GM19463 (cell line): Measurements from ENCODE around the gene DENND6B.
"Not testable (repeated sequence)": the region's sequence is repeated elsewhere in the genome, so short reads cannot be mapped to it uniquely, and the experiment has no call there.

Experiments
- ATAC-seq: cut with Tn5 transposase; IDR thresholded peaks from one replicate; pipeline ENCODE4 v1.9.1; 2021; ENCODE audit warnings: mild to moderate bottlenecking, moderate library complexity; ENCODE audit not compliant: unreplicated experiment

The DENND6B gene, protein sequence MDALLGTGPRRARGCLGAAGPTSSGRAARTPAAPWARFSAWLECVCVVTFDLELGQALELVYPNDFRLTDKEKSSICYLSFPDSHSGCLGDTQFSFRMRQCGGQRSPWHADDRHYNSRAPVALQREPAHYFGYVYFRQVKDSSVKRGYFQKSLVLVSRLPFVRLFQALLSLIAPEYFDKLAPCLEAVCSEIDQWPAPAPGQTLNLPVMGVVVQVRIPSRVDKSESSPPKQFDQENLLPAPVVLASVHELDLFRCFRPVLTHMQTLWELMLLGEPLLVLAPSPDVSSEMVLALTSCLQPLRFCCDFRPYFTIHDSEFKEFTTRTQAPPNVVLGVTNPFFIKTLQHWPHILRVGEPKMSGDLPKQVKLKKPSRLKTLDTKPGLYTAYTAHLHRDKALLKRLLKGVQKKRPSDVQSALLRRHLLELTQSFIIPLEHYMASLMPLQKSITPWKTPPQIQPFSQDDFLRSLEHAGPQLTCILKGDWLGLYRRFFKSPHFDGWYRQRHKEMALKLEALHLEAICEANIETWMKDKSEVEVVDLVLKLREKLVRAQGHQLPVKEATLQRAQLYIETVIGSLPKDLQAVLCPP

DNA sequence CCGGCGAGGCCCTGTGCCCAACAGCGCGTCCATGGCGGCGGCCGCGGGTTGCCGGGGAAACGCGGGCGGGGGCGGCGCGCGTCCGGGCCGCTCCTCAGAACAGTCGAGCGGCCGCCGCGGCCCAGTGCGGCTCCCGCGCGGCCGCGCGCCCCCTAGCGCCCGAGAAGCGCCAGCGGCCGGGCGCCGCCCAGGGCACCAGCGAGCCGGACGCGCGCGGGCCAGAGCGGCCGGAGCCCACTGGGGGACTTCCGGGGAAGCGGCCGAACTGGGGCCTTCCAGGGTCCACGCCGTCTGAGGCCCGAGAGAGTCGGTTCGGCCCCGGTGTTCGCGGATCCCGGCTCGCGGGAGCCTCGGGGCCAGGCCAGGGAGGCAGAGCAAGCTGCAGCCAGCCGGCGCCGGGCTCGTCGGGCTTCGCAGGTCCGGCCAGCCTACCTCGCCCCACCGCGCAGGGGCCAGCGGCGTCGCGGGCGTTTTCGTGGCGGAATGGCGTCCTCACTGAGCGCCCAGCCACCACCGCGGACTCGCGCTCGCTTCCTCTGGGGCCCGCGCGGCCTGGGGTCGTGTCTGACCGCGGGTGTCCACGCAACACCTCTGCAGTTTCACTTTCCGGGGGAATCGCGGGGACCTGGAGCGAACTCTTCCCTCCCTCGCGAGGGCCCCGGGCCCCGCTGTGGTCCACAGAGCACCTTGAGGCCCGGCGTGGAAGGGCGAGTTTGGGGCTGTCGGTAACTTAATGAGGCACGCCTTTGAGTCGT lies at the start of gene DENND6B:
DENND6B (minus strand) TSS at position 57 of the 755 bp plus-strand sequence; CDS start at position 33, 24 bp downstream.
- ATAC-seq, result no peak

DNA sequence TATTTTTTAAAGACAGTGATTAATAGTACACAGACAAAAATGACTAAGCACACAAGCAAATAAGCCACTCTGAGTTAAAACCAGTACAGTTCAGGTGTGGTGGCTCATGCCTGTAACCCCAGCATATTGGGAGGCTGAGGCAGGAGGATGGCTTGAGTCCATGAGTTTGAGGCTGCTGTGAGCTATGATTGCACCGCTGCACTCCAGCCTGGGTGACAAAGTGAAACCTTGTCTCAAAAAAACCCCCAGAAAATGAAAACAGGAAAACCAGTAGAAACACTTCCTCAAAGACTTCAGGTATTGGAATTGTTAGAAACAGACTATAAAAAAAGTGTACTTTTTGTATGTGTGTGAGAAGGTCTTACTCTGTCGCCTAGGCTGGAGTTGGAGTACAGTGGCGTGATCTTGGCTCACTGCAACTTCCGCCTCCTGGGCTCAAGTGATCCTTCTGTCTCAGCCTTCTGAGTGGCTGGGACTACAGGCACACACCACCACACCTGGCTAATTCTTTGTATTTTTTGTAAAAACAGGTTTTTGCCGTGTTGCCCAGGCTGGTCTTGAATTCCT lies 49.4 kb upstream of the DENND6B start:
- no peak for ATAC-seq

DNA sequence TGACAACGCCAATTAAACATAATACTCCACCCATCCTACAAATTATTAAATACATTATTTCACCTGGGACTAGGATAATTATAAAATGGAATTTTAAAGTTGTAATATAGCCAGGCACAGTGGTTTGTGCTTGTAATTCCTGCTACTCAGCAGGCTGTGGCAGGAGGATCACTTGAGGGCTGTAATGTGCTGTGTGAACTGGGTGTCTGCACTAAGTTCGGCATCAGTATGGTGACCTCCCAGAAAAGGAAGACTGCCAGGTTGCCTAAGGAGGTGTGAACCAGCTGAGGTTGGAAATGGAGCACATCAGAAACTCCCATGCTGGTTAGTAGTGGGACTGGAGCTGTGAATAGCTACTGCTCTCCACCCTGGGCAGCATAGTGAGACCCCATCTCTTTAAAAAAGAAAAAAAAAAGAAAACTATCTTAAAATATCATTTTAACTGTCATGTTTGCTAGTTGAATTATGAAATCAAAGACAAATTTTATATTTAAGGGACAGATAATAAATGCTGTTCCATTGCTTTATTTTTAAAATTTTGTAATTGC lies 44.4 kb upstream of the DENND6B start:
- no peak for ATAC-seq

DNA sequence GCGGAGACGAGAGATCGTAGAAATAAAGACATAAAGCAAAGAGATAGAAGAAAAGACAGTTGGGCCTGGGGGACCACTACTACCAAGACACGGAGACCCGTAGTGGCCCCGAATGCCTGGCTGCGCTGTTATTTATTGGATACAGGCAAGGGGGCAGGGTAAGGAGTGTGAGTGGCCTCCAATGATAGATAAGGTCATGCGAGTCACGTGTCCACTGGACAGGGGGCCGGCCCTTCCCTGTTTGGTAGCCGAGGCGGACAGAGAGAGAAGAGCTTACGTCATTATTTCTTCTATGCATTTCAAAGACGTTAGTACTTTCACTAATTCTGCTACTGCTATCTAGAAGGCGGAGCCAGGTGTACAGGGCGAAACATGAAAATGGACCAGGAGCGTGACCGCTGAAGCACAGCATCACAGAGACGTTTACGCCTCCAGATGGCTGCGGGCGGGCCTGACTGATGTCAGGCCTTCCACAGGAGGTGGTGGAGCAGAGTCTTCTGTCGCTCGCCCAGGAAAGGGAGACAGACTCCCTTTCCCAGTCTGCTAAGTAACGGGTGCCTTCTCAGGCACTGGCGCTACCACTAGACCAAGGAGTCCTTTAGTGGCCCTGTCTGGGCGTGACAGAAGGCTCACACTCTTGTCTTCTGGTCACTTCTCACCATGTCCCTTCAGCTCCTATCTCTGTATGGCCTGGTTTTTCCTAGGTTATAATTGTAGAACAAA lies 41.1 kb upstream of the DENND6B start:
- ATAC-seq, result no peak

DNA sequence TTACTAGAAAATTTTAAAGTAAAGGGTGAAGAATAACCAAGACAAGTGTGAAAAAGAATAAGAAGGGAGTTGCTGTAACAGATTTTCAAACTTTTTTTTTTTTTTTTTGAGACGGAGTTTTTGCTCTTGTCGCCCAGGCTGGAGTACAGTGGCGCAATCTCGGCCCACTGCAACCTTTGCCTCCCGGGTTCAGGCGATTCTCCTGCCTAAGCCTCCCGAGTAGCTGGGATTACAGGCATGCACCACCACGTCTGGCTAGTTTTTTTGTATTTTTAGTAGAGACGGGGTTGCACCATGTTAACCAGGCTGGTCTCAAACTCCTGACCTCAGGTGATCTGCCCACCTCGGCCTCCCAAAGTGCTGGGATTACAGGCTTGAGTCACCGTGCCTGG lies 37.0 kb upstream of the DENND6B start:
- not testable (repeated sequence) for ATAC-seq

DNA sequence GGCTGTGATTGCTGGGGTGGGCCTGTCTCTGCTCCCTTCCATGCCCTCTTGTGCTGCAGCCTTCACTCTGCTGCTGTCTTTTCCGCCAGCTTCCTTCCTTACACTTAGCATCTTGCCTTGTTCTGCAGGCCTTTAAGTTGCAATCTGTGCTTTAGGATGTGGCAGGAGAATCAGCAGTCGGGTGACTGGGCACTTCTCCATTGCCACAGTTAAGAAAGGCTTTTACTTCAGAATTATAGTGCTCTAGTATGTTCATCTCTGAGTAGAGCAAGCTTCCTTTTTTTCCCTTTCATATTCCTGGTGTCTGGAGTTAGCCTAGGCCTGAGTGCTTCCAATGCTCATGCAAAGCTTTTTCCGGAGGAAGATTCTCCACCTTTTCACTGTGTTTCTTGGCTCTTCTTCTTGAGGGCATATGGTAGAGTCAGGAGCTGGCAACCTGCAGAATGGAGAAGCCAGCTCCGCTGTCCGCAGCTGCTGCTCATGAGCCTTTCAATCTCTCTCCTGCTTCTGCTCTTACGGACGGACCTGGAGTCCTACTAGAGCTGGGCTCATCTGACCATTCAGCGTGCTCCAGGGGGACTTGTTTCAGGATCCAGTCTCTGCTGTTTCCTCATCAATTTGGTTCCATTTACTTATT lies 36.5 kb upstream of the DENND6B start:
- ATAC-seq, result no peak

DNA sequence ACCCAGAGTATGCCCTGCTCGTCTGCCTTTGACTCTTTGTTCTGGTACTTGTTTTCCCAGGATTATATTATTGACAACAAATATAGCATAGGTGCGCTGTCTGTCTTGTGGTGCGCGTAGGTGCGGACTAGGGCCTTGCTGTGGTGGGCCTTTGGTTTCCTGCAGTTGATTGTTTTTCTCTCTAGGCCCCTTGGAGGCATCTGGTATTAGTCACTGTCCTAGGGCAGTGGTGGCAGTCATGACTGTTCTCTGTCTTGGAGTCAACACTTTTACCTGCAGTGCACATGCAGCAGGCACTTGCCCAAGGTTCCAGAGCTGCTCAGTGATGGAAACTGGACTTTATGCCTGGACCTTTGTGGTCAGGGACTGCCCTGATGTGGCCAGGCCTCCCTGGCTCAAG lies 34.9 kb upstream of the DENND6B start:
- ATAC-seq, result no peak

DNA sequence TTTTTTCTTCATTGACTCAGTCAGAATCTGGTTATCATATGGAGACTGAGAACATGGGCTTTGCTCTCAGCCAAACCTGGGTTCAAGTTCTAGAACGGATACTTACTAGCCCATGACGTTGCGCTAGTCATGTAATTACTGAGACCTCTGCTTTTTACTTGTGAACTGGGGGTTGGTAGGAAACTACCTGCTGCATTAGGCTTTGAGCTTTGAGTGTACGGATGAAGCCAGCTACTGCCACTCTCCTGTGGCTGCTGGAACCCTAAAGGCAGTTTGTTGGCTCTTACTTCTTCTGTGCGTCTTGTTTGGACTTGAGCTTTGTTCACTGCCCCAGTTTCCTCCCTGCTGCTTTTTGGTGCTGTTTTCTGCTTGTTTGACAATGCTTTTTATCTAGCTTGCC lies 34.4 kb upstream of the DENND6B start:
- ATAC-seq, result no peak

DNA sequence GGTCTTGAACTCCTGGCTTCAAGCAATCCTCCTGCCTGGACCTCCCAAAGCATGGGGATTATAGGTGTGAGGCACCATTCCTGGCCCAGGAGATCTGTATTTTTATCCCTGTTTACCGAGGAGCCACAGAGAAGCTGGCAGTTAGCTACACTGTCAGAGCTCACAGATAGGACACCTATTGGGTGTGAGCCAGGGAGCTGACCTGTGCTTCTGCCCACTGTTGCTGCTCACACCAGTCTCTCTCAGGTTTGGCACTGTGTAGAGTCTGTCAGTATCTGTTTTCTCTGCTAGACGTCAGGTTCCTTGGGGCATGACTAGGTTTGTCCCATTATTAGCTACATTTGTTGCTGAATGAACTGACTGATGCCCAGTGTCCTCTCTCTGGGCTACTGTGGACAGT lies 33.8 kb upstream of the DENND6B start:
- no peak for ATAC-seq

DNA sequence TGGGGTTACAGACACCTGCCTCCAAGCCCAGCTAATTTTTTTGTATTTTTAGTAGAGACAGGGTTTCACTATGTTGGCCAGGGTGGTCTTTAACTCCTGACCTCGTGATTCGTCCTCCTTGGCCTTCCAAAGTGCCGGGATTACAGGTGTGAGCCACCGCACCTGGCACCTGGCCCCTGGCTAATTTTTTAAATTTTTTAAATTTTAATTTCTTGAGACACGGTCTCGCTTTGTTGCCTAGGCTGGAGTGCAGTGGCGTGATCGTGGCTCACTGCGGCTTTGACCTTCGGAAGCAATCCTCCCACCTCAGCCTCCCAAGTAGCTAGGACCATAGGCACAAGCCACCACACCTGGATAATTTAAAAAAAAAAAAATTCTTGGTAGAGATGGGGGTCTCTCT lies 30.9 kb upstream of the DENND6B start:
- no peak for ATAC-seq

DNA sequence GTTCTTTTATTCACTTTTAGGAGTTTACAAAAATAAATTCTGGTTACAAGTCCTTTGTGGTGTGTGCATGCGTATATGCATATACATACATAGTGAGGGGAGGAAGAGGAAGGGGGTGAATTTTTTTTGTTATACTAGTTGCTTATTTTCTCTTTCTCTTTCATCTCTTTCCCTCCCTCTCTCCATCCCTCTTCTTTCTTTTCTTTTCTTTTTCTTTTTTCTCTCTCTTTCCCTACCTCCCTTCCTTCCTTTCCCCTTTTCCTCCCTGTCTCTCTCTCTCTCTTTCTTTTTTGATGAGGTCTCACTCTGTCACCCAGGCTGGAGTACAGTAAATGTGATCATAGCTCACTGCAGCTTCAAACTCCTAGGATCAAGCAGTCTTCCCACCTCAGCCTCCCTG lies 30.4 kb upstream of the DENND6B start:
- no peak for ATAC-seq

DNA sequence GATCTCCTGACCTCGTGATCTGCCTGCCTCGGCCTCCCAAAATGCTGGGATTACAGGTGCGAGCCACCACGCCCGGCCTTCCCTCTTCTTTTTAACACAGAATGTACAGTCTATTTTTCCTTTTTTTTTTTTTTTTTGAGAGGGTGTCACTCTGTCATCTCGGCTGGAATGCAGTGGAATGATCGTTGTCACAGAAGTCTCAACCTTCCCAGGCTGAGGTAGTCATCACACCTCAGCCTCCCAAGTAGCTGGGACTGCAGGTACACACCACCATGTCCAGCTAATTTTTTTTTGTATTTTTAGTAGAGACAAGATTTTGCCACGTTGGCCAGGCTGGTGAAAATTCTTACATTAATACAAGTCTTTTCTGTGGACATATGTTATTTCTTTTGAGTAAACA lies 29.4 kb upstream of the DENND6B start:
- ATAC-seq, result no peak

DNA sequence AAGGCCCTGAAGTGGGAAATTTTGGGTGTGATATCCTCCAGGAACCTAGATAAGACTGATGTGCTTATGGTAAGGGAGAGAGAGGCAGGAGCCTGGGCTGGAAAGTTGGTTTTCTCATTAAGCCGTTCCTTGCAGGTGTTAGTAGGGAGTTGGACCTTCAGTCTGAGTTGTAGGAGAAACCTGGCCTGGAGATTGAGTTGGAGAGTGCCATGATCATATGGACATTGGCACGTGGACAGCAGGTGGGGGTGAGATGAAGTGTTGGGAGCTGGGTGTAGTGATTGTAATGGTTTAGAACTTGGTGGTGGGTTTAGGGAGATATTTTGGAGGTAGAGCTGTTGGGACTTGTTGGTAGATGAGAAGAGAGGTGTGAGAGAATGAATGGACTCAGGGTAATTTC lies 21.2 kb upstream of the DENND6B start:
- ATAC-seq, result no peak

DNA sequence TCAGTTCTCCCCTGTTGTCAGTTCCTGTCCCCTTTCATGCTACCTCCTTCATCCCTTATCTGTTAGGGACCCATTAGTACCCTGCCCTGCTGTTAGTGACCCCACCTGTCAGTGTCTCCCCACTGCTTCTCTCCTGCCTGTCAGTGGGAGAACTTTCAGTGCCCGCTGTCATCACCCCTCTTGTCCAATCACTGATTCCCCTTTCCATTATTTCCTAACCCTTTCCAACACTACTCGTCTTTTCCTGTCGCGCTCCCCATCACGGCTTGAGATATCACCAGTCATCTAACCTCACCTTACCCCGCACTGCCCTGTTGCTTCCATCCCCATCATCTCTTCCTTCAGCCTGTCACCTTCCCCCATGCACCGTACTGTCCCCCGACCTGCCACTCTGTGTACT lies 20.3 kb upstream of the DENND6B start:
- no peak for ATAC-seq

DNA sequence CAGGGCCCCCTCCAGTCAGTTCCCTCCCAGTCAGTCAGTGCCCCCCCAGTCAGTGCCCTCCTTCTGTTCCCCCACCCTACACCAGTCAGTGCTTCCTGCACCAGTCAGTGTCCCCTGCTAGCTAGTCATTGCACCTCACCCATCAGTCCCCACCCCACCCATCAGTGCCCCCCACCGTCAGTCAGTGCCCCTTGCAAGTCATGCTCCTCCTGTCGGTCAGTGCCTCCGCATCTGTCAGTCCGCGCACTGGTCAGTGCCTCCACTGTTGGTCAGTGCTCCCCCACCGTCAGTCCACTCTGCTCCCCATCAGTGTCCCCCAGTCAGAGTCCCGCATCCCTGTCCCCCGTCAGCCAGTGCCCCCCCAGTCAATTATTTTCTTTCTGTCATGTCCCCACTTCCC lies 19.7 kb upstream of the DENND6B start:
- ATAC-seq, result no peak

DNA sequence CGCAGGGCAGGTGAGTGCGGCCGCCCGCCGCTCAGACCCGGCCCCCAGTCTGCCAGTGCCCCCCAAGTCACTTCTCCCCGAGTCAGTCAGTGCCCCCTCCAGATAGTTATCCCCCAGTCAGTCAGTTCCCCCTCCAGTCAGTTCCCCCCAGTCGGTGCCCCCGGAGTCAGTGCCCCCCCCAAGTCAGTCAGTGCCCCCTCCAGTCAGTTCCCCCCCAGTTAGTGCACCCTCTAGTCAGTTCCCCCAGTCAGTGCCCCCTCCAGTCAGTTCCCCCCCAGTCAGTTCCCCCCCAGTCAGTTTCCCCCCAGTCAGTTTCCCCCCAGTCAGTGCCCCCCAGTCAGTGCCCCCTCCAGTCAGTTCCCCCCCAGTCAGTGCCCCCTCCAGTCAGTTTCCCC lies 16.7 kb upstream of the DENND6B start:
- no peak for ATAC-seq

DNA sequence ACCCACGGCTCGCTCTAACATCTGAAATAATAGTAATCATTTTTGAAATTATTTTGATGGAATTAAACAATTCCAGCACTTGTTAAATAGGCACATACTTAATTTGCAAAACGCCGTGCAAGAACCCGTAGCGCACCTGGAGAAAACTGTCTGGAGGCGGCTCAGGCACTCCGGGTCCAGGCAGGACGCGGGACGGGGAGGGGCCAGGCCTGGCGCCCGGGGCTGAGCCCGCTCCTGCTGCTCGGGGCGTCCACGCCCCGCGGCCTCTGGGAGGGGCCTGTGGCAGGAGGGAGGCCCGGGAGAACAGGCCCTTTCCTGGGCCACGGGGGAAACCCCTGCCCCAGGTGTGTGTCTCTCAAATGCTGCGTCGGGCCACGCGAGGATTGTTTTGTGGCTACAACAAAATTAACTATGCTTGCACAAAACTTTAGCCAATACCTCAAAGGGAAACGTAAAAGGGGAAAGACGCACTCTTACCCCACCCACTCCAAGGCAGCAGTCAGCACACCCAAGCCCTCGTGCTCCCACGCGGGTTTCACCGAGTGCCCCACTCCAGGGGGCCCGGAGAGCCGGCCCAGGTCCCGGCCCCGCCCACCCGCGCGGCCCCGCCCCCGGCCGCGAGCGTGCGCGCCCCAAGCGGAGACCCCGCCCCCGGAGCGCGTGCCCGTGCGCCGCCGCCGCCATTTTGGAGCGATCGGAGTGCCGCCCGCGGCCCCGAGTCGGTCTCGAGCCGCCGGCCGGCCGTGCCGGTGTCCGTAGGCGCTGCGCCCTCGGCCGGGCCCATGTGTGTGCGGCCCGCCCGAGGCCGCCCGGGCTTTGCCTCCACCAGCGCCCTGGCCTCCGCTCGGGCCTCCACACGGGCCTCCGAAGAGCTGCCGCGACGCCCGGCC lies 16.1 kb upstream of the DENND6B start, which contains the start of gene PPP6R2:
PPP6R2 (plus strand) TSS at position 677 of the 890 bp plus-strand sequence. CDS start 50,582 bp downstream, outside the sequence.
- ATAC-seq, result peak; percentile 60

DNA sequence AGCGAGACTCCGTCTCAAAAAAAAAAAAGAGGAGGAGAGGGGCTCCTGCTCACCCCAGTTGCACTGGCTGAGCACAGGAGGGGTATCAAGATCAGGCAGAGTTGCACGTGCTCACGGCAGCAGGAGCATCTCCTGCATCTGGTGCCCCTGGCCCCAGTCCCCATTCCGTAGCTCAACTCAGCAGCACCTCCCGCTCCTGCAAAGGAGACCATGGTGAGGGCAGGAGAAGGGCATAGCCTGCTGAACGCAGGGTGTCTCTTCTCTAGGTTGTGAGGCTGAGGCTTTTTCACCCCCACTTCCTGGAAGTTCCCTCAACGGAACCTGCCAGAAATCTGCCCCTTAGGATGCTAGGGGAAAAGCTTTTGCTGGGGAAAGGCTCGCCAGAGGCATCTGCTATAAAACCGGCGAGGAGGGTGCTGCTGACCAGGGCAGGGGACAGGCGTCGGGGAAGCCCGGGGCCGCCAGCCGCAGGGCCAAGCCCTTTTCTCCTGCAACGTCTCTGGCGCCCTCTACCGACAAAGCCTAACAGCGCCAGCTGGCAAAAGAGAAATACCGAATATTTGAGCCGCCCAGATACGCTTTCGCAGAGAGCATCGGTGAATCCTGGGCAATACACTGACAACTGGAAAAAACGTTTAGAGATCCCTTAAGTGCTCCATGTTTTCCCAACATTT lies 15.3 kb upstream of the DENND6B start:
- no peak for ATAC-seq
